KBM-7 (cell line): ENCODE results near the gene SEMA5B.

Experiments used
- DNase-seq: peaks from one replicate; pipeline ENCODE4 v3.0.0-alpha.2; 2015
- in situ Hi-C: fragments of 300-500 bp; cut with MboI; formaldehyde crosslinking; loops from 2 replicates; pipeline ENCODE4 v1.14.3; 2020; ENCODE audit warnings: low sequenced_read_pairs, low pct_unique_long_range_greater_than_20kb, mixed read lengths

The SEMA5B gene

DNA sequence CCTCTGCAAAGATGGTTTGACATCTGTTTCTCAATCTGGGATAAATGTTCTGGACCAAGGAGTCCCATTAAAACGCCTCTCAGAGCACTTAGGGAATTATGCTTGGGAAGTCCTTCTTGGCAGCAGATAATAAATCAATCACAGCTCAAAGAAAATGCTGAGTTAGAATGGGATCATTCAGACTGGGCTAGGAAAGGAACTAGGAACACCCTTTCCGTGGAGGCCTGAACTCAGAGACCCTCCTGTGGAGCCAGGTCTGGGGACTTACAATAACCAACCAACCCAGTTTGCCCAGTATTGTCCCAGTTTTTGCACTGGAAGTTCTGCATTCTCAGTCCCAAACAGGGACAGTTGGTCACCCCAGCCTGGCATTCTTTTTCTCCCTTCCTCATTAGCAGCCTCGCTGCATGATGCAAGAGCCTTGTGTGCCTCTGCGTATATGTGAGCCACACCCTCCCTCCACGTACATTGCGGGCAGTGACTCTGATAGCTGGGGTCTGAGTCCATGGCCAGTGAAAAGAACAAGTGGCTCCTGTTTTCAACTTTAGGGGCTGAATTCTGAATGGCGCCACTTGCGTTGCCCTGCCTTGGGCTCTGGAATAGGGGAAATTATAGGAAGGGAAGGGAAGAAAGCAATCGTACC lies 88.7 kb downstream of the SEMA5B start:
- in situ Hi-C loops, result no loop called here
- DNase-seq, result no peak

- DNase-seq, result no peak
- in situ Hi-C loops, result no loop called here
These were observed 89.8 kb downstream of the SEMA5B start for GRCh38 chr3:122937745-122938144.

GRCh38 chr3:122936986-122937385 lies 90.6 kb downstream of the SEMA5B start:
- in situ Hi-C loops, result no loop called here
- DNase-seq, result no peak

GRCh38 chr3:122936335-122936734 lies 91.2 kb downstream of the SEMA5B start:
- DNase-seq, result no peak
- in situ Hi-C loops, result no loop called here

GRCh38 chr3:122934251-122934650 lies 93.3 kb downstream of the SEMA5B start:
- in situ Hi-C loops, result no loop called here
- DNase-seq, result no peak

DNA sequence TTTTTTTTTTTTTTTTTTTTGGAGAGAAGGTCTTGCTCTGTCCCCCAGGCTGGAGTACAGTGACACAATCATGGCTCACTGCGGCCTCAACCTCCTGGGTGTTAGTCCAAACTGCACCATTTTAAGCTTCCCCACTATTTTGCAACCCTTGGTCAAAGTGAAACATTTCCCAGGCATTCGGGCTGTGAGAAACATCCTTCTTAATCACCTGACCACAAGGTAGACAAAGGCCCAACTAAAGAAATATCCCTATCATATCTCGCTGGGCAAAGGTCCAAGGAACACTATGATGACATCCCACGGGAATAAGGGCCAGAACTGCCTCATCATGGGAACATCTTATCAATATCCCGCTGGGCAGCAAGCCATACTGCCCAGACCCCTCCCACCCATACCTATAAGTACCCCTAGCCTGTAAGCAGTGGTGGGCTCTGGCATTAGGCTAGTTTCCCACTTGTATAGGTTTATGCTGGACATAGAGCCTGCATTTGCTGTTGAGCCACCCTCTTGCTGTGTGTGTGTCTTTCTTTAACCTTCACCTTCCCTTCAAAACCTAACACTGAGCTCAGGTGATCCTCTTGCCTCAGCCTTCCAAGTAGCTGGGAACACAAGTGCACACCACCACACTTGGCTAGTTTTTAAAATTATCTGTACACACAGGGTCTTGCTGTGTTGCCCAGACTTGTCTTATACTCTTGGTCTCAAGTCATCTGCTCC lies 95.2 kb downstream of the SEMA5B start:
- no peak for DNase-seq
- in situ Hi-C loops, result no loop called here

- DNase-seq, result no peak
- in situ Hi-C loops, result no loop called here
These were observed 95.9 kb downstream of the SEMA5B start for GRCh38 chr3:122931636-122932035.

DNA sequence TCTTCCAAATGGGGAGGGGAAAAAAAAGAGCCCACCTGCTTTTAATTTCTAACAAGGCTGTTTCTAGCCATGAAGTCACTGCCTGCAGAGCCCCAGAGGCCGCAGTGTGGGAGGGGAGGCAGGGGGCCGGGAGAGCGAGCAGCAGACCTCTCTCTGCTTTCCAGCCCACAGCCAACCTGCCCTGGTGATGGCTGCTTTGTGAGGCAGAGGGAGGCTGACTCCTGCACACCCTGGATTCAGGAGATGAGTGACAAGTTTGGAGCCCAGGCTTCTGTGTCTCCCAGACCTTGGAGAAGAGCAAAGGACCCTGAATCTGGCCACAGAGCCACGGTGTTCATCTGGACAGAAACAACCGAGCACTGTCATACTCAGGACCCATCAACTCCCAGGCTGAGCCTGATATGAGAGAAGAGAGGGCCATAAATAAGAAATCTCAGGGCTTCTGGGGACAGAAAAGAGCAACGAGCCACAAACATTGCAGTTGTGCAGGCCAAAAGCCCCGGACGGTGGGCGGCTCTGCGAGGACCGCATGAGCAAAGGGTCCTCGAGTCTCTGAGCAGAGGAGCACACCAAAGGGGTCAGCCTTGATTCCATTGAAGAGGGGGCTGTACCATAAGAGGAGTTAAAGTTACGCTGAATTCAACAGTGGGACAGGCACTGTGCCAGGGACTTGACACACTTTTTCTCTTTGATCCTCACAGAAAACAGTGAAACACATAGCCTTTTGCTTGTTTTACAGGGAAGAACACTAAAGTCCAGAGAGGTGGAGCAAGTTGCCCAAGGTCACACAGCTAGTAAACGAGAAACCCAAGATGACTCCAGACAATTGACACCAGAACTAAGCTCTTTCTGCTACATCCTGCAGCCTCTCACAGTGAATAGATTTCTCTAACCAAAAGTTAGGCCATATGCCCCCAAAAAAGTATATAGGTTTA lies 97.2 kb downstream of the SEMA5B start:
- DNase-seq, result no peak
- in situ Hi-C loops, result no loop called here

GRCh38 chr3:122929188-122930062 lies 98.1 kb downstream of the SEMA5B start:
- DNase-seq, result no peak
- in situ Hi-C loops, result no loop called here

- DNase-seq, result no peak
- in situ Hi-C loops, result no loop called here
These were observed 99.0 kb downstream of the SEMA5B start for GRCh38 chr3:122928396-122929187.

DNA sequence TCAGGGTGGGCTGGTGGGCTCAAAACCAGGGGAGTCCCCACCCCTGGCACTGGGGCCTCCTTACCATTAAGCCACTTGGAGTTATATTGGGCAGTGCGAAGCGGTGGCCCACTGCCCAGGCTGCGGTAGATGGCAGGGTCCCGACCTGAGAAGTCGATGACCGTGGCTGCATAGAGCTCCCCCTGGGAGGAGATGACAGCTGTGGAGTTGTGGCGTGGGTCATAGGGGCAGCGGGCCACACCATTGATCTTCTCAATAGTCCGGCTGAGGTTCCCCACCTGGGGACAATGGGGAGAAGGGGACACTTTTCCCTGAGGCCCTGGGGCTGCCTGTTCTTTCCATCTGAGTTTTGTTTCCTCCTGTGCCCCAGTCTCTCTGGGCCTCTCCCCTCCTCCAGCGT lies 99.8 kb downstream of the SEMA5B start:
- no peak for DNase-seq
- in situ Hi-C loops, result no loop called here

- in situ Hi-C loops, result no loop called here
- no peak for DNase-seq
These were observed 100.8 kb downstream of the SEMA5B start for GRCh38 chr3:122926811-122927210.

GRCh38 chr3:122926322-122926721 lies 101.2 kb downstream of the SEMA5B start:
- DNase-seq, result no peak
- in situ Hi-C loops, result no loop called here

DNA sequence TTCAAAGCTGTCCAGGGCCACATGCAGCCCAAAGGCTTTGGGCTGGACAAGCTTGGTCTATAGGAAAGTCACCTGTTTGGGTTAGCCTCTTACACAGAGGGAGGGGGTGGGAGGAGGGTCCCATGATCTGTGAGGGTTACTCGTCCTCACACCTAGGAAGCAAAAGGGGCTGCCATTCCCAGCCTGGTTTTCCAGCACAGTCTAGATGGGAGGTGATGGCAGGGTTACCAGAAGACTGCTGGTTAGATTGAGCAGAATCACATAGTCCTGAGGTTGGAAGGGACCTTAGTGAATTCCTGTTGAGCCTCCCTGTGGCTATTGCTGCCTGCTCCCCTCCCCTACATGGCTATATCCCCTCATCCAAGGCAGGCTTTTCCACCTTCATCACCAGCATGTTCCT lies 101.8 kb downstream of the SEMA5B start:
- in situ Hi-C loops, result no loop called here
- DNase-seq, result no peak

- in situ Hi-C loops, result no loop called here
- no peak for DNase-seq
These were observed 103.5 kb downstream of the SEMA5B start for GRCh38 chr3:122924056-122924455.

DNA sequence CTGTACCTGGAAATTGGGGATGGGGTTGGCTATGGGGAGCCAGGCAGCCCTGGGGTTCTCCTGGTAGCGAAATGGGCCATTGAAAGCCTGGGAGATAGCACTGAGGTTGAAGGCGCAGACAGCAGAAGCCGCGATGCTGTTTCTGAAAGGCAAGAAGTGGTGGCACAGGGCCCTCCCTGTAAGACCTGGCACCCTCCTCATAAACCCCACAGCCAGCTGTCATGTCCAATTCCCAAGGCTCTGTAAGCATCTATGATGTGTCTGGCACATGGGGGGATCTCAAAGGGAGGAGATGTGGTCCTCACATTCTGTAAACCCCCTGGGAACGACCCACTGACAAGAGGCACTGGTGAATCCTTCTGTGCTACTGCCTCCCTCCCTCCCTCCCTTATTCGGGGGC lies 104.0 kb downstream of the SEMA5B start:
- DNase-seq, result no peak
- in situ Hi-C loops, result no loop called here

GRCh38 chr3:122921791-122922651 lies 105.5 kb downstream of the SEMA5B start:
- in situ Hi-C loops, result no loop called here
- peak; percentile 65 for DNase-seq
